Heart left ventricle (tissue), 13 donors: ENCODE data around the gene P2RX1.

ENCODE experiments used
- CTCF ChIP-seq, 12 donors: fragments of 200-600 bp; sonication (generic) in 4 of 12; IDR thresholded peaks; one replicate each; pipeline versions ENCODE4 v1.5.0 to v1.8.0; 2018 to 2022; ENCODE audit warnings: antibody characterized with exemption in 12 of 12, mild to moderate bottlenecking in 5 of 12
- POLR2A ChIP-seq, 2 donors: fragments of 450-650 bp; IDR thresholded peaks; one replicate each; pipeline ENCODE4 v1.6.1; 2017; ENCODE audit warnings: antibody characterized with exemption in 2 of 2, mild to moderate bottlenecking in 2 of 2, moderate library complexity in 2 of 2
- donor health status: ischemic (EF 13 %, LVEDD 7.1; RV severe dilation, severe dysfunction).
- donor health status: DM: no; HTN: yes; CAD: no.
- donor health status: DM: no; HTN: no; CAD: no.
- donor health status: ischemic (EF 25% LVEDD 6.9; RV normal size, moderate dysfunction).
- donor health status: ischemic (EF 25% LVEDD 5.7; RV mildly dilated, moderate dysfunction).
- donor health status: ischemic (EF 35%, LVEDD 5.7; RV mildly dilated, moderate dysfunction).
- donor health status: nonischemic (EF 11% LVEDD 7.7; RV severe dilation, severe dysfunction).
- donor health status: DM: yes; HTN: yes; CAD: no.
- donor health status: PGD.
- donor health status: ischemic (EF 29% LVEDD 5.4; RV normal size, mild dysfunction).
- donor health status: nonischemic (EF 23%, LVEDD 6.1; RV moderate dilation, normal function).

- TF ChIP-seq CTCF (IDR thresholded peaks at IDR 0.05) (no peak), POLR2A (IDR thresholded peaks at IDR 0.05) (no peak)
Observed at GRCh38 chr17:3879186-3879585, 37.1 kb downstream of the P2RX1 start.
